Measurements from ENCODE around the gene KRTAP2-3. TPM values are rescaled to one million over a fixed set of nuclear protein-coding genes. Genes with fewer than 3 reads are reported as not detected.
"Not testable (repeated sequence)": the region's sequence is repeated elsewhere in the genome, so short reads cannot be mapped to it uniquely, and the experiment has no call there.

KRTAP2-3 gene
- total and polyA plus RNA-seq, 2 of the 4 experiments (the other 2 are of a cell fraction) = 1.4 to 35.2 TPM

- H2AFZ ChIP-seq (replicated peaks; ENCODE audit: low read length, poor library complexity) = peak within 1 kb of the TSS; percentile 60
Measured at GRCh38 chr17:41040783-41041571, 18.9 kb downstream of the KRTAP2-3 start, which contains the start of gene KRTAP1-1. TSS of gene KRTAP1-1 (minus strand) at chr17:41041450. CDS start at chr17:41041397, 53 bp downstream.

More at GRCh38 chr17:41040783-41041571, 18.9 kb downstream of the KRTAP2-3 start, which contains the start of gene KRTAP1-1:
- H2AK9ac ChIP-seq (replicated peaks; ENCODE audit: low read depth, low read length, poor library complexity); ATAC-seq (ENCODE audit: low read depth); POLR2A ChIA-PET (ENCODE audit: unreplicated experiment); H3K4me2 ChIP-seq (ENCODE audit: low read depth, low read length); H3K56ac ChIP-seq (ENCODE audit: extremely low read depth, insufficient read depth, low read length); H3K9me1 ChIP-seq (ENCODE audit: insufficient read depth, low read length); intact Hi-C loops (cut with micrococcal nuclease); H3K36me3 ChIP-seq (ENCODE audit: control insufficient read depth, insufficient read depth, low read length); H3K9me3 ChIP-seq (ENCODE audit: control insufficient read depth, insufficient read depth, low read length); H3K79me1 ChIP-seq (ENCODE audit: low read depth in 1 of 2, low read length in 2 of 2); H4K20me1 ChIP-seq (ENCODE audit: insufficient read depth, low read length); H3K9ac ChIP-seq (ENCODE audit: low read depth, low read length); H2BK15ac ChIP-seq (ENCODE audit: low read depth, low read length); H3K27ac ChIP-seq (ENCODE audit: insufficient read depth, low read length); H3K23ac ChIP-seq (ENCODE audit: low read depth, low read length); BruUV-seq (replicated peaks); CTCF ChIA-PET; H3K27me3 ChIP-seq (ENCODE audit: control insufficient read depth, insufficient read depth, low read length); H3K14ac ChIP-seq (replicated peaks; ENCODE audit: low read depth, low read length); dilution Hi-C loops (cut with HindIII; ENCODE audit: low sequenced_read_pairs, unreplicated experiment); H3K4me3 ChIP-seq (ENCODE audit: insufficient read depth, low read depth, low read length); H3K4me1 ChIP-seq (ENCODE audit: control insufficient read depth, insufficient read depth, low read length); H2BK20ac ChIP-seq (ENCODE audit: low read depth, low read length); in situ Hi-C loops (cut with MboI; ENCODE audit: low sequenced_read_pairs): not testable (repeated sequence)
- peak; percentile 28 for DNase-seq
- H2BK120ac ChIP-seq (ENCODE audit: low read depth, low read length) = peak within 1 kb of the TSS; percentile 33; the same call in 1 of the 2 replicates
- peak within 1 kb of the TSS; percentile 11 for H2BK5ac ChIP-seq (ENCODE audit: low read depth, low read length, poor library complexity, severe bottlenecking)
- peak within 1 kb of the TSS; percentile 12; the same call in 1 of the 2 replicates for H3K18ac ChIP-seq (ENCODE audit: low read depth, low read length)
- H4K91ac ChIP-seq (ENCODE audit: insufficient read depth, low read depth, low read length) = 0 out of 2 replicates have a peak within 1 kb of the TSS, but pooled peaks have one; percentile 12
- TF ChIP-seq CTCF (conservative IDR thresholded peaks at IDR 0.05; ENCODE audit: low read depth, low read length) = 0 out of 2 replicates have a peak, but pooled peaks have one; percentile 16
- H4K8ac ChIP-seq (ENCODE audit: low read depth in 2 of 2, low read length in 2 of 2) = peak within 1 kb of the TSS in 1 of 2 experiments; percentile 70; a peak in 2 of 4 replicates
- peak within 1 kb of the TSS; percentile 39; the same call in 1 of the 2 replicates for H2AK5ac ChIP-seq (ENCODE audit: low read depth, low read length)
- H3K4ac ChIP-seq (ENCODE audit: low read depth, low read length) = peak within 1 kb of the TSS; percentile 55
- WGBS, 2 experiments (ENCODE audit: extremely low coverage in 2 of 2, insufficient read length in 1 of 2) = 89% methylated on average over 2 of the region's 14 CpGs; no CpG with 5 or more reads in 1 of the 2 experiments
- H4K5ac ChIP-seq (ENCODE audit: low read depth, low read length) = peak within 1 kb of the TSS; percentile 38; the same call in 1 of the 2 replicates
